ENCODE measurements around the gene NTMT1.

DNA sequence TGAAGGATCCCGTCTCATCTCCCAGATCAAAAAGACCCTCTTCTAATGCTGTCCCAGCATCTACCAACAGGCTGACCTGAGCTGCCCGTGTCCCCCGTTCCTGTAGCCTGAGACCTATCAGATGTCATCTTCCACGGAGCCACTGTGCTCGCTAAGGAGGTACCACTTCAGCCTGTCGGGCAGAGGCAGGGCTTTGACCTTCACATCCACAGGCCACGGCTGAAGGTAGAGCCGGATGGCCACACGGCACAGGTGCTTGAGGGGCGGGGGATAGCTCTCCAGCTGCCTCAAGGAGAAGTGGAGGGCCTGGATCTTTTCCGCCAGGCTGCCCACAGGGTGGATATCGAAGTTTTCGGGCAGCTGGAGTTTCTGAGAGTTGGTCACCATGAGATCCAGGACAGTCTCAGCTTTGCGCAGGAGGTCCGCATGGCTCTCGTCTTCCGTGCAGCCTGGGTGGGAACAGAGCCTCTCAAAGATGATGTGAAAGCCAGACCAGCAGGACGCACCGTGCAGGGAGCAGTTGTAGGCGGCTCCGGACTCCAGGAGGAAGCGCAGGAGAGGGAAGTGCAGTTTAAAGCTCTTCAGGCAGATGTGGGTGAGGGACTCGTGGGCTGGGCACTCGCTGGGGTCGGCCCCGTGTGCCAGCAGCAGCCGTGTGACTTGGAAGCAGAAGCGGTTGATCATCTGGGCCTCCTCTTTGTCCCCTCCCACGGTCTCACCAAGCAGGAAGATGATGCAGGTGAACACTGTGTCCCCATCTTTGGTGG lies 11.9 kb downstream of the NTMT1 start:
- TF ChIP-seq, protein P1, sequence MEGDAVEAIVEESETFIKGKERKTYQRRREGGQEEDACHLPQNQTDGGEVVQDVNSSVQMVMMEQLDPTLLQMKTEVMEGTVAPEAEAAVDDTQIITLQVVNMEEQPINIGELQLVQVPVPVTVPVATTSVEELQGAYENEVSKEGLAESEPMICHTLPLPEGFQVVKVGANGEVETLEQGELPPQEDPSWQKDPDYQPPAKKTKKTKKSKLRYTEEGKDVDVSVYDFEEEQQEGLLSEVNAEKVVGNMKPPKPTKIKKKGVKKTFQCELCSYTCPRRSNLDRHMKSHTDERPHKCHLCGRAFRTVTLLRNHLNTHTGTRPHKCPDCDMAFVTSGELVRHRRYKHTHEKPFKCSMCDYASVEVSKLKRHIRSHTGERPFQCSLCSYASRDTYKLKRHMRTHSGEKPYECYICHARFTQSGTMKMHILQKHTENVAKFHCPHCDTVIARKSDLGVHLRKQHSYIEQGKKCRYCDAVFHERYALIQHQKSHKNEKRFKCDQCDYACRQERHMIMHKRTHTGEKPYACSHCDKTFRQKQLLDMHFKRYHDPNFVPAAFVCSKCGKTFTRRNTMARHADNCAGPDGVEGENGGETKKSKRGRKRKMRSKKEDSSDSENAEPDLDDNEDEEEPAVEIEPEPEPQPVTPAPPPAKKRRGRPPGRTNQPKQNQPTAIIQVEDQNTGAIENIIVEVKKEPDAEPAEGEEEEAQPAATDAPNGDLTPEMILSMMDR (IDR thresholded peaks at IDR 0.05; ENCODE audit: low read depth, low read length), result no peak
- no peak for TF ChIP-seq EZH2phosphoT487 (IDR thresholded peaks at IDR 0.05; ENCODE audit: low read depth)
